ENCODE results near the gene CPA5.

CPA5 gene

GRCh38 chr7:130413201-130413600 lies 68.6 kb downstream of the CPA5 start:
- TF ChIP-seq TARDBP (IDR thresholded peaks at IDR 0.05) (no peak), LEF1 (IDR thresholded peaks at IDR 0.05; ENCODE audit: borderline replicate concordance) (no peak), NFRKB (IDR thresholded peaks at IDR 0.05) (no peak), HDGF (IDR thresholded peaks at IDR 0.05; ENCODE audit: borderline replicate concordance) (no peak), SP1 (IDR thresholded peaks at IDR 0.05) (no peak), BHLHE40 (IDR thresholded peaks at IDR 0.05; ENCODE audit: borderline replicate concordance) (no peak), L3MBTL2 (conservative IDR thresholded peaks at IDR 0.05) (no peak)
- POLR2A ChIA-PET, result no interaction called here
- no peak for DNase-seq (ENCODE audit: extremely low spot score)
- CTCF ChIA-PET, result no interaction called here

- POLR2A ChIA-PET, result no interaction called here
- TF ChIP-seq PKNOX1 (IDR thresholded peaks at IDR 0.05) (no peak), SP1 (IDR thresholded peaks at IDR 0.05) (no peak), HDGF (IDR thresholded peaks at IDR 0.05; ENCODE audit: borderline replicate concordance) (no peak), TARDBP (IDR thresholded peaks at IDR 0.05) (no peak), FOXA1 (IDR thresholded peaks at IDR 0.05) (no peak), L3MBTL2 (conservative IDR thresholded peaks at IDR 0.05) (no peak), NFRKB (IDR thresholded peaks at IDR 0.05) (no peak), LEF1 (IDR thresholded peaks at IDR 0.05; ENCODE audit: borderline replicate concordance) (no peak), CTBP1 (IDR thresholded peaks at IDR 0.05; ENCODE audit: borderline replicate concordance) (no peak), SUZ12 (IDR thresholded peaks at IDR 0.05) (no peak), ARNT (IDR thresholded peaks at IDR 0.05) (no peak)
- CTCF ChIA-PET, result no interaction called here
- no peak for DNase-seq (ENCODE audit: extremely low spot score)
These were observed 70.4 kb downstream of the CPA5 start for GRCh38 chr7:130415006-130415405.

- ChIA-PET POLR2A (no interaction called here), CTCF (no interaction called here)
- TF ChIP-seq HDGF (IDR thresholded peaks at IDR 0.05; ENCODE audit: borderline replicate concordance) (no peak), FOXA1 (IDR thresholded peaks at IDR 0.05) (no peak), ZNF384 (IDR thresholded peaks at IDR 0.05) (no peak), CTBP1 (IDR thresholded peaks at IDR 0.05; ENCODE audit: borderline replicate concordance) (no peak), SP1 (IDR thresholded peaks at IDR 0.05) (no peak), ELF4 (IDR thresholded peaks at IDR 0.05) (no peak), L3MBTL2 (conservative IDR thresholded peaks at IDR 0.05) (no peak), NFRKB (IDR thresholded peaks at IDR 0.05) (no peak), TARDBP (IDR thresholded peaks at IDR 0.05) (no peak), ARNT (IDR thresholded peaks at IDR 0.05) (no peak), SUZ12 (IDR thresholded peaks at IDR 0.05) (no peak), FOXK2 (IDR thresholded peaks at IDR 0.05) (no peak), PKNOX1 (IDR thresholded peaks at IDR 0.05) (no peak), BHLHE40 (IDR thresholded peaks at IDR 0.05; ENCODE audit: borderline replicate concordance) (no peak), FOXM1 (IDR thresholded peaks at IDR 0.05; ENCODE audit: borderline replicate concordance) (no peak), LEF1 (IDR thresholded peaks at IDR 0.05; ENCODE audit: borderline replicate concordance) (no peak)
- DNase-seq (ENCODE audit: extremely low spot score), result no peak
These were observed 72.6 kb downstream of the CPA5 start for GRCh38 chr7:130417213-130417612.

- DNase-seq (ENCODE audit: extremely low spot score), result no peak
- TF ChIP-seq NFRKB (IDR thresholded peaks at IDR 0.05) (no peak), ARNT (IDR thresholded peaks at IDR 0.05) (no peak), ELF4 (IDR thresholded peaks at IDR 0.05) (no peak), PKNOX1 (IDR thresholded peaks at IDR 0.05) (no peak), FOXK2 (IDR thresholded peaks at IDR 0.05) (no peak), BHLHE40 (IDR thresholded peaks at IDR 0.05; ENCODE audit: borderline replicate concordance) (no peak), SP1 (IDR thresholded peaks at IDR 0.05) (no peak), ZNF384 (IDR thresholded peaks at IDR 0.05) (no peak), CTBP1 (IDR thresholded peaks at IDR 0.05; ENCODE audit: borderline replicate concordance) (no peak), SUZ12 (IDR thresholded peaks at IDR 0.05) (no peak), FOXA1 (IDR thresholded peaks at IDR 0.05) (no peak), FOXM1 (IDR thresholded peaks at IDR 0.05; ENCODE audit: borderline replicate concordance) (no peak), L3MBTL2 (conservative IDR thresholded peaks at IDR 0.05) (no peak)
- CTCF ChIA-PET, result no interaction called here
- POLR2A ChIA-PET, result no interaction called here
These were observed 73.7 kb downstream of the CPA5 start for GRCh38 chr7:130418306-130418705.

Measured in HEK293T (cell line).